GM21825 (cell line): ENCODE measurements around the gene BMF.
A peak's percentile ranks its signal among the peaks of the same experiment; 100 is the strongest.
"Not testable (repeated sequence)": the region's sequence is repeated elsewhere in the genome, so short reads cannot be mapped to it uniquely, and the experiment has no call there.

Experiments
- ATAC-seq: cut with Tn5 transposase; IDR thresholded peaks from one replicate; pipeline ENCODE4 v1.9.1; 2021; ENCODE audit warnings: mild to moderate bottlenecking, moderate library complexity; ENCODE audit not compliant: unreplicated experiment

Gene BMF

DNA sequence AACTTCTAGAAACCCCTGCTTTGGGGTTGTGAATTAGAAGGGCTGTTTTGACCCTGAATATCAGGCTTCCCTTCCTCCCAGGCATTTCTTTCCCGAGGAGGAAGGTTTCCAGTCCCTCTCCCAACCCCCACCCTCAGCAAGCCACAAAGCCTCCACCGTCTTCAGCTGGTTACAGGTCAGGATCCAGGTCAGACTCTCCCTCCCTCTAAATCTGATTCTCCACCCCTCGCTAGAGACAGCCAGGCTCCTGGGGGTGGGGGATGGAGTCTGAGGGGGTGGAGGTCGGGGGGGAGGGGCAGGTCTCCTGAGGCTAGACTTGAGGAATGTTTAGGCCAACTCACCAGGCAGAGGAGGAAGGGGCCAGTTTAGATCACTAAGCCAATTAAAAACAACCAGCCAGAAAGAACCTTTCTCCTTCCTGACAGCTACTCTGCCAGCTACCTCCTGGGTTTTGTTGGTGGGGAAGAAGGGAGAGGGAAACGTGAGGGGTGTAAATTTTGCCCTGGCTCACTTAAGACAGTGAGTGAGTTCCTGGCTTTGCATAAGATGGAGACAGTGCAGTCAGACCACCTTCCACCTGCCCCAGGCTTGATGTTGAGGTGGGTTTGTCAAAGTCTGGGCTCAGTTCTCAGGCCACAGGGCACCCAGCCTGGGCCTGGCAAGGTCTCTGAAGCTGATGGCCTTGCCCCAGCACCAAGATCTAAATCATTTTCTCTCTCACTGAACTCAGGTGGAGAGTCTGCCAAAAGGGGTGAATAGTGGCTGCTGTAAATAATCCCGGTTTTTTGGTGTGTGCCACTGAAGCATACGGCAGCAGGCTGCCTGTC lies 19.5 kb downstream of the BMF start:
- no peak for ATAC-seq

DNA sequence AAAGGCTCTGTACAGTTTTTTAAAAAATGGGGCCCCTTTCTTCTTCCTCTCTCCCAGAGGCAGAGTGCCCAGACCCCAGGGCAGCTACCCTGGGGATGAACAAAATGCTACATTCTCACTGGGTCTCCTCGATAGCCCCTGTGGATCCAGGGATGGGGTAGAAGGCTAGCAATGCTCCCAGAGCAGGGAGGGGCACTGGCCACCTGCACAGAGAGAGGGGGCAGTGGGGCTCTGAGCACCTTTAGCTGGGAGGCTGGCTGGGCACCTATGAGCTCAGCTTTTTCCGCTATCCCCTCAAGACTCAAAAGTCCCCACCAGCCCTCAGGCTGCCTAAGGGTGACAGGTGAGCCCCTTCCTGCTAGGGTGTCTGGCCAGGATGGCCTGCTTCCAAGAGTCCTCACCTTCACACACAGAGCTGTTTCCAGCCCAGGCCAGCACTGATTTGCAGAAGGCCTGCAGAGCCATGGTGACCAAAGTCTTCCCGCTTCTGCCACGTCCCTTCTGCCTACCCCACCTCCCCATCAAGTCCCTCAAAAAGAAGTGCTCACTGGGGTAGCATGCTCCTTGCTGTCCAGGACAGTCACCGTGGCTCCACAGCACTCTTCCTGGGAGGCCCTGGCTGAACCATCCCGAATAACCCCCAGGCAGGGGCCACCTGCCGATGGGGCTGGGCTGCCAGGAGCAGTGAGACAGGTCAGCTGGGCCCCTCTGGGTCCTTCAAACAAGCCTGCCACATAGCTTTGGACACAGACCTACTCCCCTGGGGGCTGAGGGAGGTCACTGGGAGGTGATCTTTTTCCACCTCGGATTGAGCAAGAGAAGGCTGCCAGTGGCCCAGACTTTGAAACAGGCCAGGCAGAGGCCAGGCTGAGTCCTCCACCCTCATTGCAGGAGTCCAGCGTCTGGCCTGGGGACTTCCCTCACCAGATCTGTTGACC lies 20.4 kb downstream of the BMF start:
- ATAC-seq = no peak

DNA sequence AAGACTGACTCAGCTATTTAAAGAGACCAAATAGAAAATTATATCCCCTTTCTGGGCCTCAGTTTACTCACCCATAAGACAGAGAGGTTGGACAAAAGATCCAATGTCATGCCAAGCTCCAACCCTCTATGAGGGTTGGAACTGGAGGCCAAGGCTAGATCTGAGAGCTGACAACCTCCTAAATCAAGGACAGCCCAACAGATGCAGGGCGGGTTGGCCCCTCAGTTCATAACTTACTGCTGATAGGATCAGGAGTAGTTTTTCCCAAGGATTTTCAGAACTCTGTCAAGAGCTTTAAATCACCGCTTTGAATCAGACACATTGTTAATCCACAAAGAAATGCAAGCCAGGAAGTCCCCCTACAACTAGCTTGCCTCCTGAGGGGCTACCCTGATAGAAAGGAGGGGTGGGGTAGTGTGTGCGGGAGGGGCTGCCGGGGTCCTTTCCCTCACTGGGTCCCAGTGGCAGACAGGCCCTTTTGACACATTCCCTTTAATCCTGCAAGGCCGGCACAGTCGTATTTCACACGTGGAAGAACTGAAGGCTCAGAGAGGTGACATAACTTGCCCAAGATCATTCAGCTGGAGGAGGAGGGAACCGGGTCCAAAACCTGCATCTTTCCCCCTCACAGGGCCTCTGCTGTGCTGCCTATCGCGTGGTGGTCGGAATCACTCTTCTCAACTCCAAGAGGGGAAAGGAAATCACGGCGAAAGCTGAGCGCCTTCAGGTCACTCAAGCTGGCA lies 21.4 kb downstream of the BMF start:
- no peak for ATAC-seq

DNA sequence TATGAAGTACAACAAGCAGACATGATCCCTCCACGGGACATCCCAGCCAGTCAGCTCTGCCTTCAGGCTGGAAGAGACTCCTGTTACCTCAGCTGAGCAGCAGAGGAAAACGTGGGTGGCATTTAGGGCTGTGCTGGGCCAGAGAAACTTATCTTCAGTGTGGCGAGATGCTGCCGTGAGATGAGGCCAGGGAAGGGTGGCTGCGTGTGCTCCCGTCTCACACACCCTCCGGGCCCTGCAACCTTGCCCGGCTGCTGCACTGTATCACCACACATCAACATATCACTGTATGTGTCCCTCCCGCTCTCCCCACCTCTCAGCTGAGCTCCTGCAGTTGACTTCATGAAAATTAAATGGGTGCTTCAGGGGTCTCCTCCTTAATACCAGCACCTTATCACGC lies 23.4 kb downstream of the BMF start:
- no peak for ATAC-seq

DNA sequence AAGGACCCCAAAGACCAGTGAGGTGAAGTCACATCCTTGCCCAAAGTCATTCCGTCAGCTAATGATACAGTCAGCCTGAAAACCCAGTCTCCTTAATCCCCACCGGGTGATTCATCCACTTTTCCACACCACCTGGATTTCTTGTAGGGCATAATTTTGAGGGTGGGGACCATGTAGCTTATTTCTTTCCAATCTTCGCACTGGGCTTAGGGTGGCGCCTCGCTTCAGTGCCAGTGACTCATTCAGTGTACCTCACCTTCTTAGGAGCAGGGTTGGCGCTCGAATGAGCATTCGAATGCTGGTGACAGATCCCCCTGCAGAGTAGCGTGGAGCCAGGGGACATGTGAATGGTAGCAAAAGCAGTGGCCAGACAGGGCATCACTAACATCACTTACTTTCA lies 24.0 kb downstream of the BMF start:
- no peak for ATAC-seq

DNA sequence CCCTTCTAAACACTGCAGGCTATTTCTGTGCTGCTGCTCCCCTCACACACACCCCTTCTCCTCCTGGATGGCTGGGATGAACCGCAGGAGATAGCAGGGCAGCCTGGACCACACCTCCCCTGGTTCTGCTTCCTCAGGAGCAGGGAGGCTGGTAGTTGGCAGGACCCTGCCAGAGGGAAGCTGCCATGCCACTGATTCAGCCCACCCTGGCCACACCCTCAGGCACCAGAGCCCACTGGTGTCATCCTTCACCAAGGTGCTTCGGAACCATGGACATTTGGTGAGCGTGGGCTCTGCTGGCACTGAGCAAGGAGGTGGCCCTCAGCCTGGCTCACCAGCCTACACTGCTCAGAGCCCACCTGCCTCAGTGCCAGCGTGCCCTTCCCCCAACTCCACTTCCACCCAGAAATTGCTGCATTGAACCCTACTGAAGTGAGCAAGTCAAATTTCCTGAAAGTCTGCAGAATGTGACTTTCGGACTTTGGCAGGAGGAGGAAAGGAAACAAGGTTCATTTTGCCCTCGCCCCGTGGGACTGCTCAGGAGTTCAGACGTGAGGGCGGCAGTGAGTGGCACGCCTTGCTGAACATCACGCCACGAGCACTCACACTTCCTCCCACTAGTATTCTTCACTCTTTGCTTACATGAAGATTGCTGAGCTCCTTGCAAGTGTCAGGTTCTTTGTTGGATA lies 26.3 kb downstream of the BMF start:
- ATAC-seq = no peak

DNA sequence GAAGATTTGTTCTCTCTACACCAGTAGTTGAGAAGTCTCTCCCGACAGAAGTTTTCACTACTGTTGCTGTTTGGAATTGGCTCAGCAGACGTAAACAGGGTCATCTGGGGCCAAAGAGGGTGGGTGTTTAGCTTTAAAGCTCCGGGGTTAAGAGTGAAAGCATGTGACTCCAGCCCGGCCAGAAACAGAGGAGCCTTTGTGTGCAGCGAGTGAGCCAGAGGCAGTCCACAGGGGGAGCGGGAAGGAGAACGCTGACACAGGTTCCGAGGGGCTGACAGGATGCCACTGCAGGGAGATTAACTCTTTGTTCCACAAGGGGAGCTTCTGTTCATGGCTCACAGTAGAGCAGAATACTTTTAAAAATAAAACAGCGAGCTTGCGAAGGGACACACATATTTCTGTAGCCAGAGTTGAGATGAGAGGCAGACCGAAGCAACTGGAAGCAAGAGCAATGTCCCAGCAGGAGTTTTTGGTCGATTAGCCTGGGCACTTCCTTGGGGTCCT lies 26.9 kb downstream of the BMF start:
- ATAC-seq = no peak

DNA sequence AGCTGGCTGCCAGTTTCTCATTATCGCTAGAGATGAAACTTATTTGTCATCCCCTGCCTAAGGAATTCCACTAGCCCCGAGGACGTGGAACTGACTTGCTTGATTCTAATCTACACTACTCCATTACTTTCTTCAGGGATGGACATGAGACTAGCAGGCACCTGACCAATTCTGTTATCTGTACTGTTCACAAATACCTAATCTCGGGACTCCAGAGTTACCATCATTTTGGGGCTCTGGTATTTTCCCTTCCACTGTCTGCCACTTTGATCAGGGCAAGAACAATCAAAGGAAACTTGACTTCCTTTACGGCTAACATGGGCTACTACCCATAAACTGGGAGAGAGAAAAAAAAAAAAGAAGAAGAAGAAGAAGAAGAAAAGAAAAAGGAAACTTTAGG lies 27.8 kb downstream of the BMF start:
- no peak for ATAC-seq

DNA sequence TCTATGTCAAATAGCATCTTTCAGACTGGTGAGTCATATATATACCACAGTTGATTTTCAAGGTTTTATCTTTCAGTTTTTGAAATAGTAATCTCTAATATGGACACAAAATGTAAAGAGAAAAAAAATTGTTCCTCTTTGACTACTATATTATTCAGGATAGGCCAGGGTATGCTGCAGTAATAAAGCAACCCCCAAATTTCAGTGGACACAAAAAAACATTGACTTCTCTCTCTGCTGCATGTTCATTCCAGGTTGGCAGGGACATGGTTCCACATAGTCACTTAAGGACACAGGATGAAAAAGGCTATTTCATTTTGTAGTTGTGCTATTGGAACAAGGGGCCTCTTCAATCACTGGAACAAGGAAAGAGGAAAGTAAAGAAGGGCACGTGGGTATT lies 28.6 kb downstream of the BMF start:
- no peak for ATAC-seq

DNA sequence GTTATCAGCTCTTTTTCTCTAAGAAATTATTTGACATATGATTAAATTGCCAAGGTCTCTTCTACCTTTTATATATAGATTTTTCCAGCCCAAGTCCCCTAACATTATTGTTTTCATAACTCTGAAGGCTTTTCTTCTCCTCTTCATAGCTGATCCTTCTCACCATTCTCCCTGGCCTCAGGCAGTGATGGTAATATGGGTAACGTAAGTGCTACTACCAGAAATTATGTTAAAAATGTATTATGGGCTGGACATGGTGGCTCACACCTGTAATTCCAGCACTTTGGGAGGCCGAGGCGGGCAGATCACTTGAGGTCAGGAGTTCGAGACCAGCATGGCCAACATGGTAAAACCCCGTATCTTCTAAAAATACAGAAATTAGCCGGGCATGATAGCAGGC lies 29.2 kb downstream of the BMF start:
- ATAC-seq = no peak

DNA sequence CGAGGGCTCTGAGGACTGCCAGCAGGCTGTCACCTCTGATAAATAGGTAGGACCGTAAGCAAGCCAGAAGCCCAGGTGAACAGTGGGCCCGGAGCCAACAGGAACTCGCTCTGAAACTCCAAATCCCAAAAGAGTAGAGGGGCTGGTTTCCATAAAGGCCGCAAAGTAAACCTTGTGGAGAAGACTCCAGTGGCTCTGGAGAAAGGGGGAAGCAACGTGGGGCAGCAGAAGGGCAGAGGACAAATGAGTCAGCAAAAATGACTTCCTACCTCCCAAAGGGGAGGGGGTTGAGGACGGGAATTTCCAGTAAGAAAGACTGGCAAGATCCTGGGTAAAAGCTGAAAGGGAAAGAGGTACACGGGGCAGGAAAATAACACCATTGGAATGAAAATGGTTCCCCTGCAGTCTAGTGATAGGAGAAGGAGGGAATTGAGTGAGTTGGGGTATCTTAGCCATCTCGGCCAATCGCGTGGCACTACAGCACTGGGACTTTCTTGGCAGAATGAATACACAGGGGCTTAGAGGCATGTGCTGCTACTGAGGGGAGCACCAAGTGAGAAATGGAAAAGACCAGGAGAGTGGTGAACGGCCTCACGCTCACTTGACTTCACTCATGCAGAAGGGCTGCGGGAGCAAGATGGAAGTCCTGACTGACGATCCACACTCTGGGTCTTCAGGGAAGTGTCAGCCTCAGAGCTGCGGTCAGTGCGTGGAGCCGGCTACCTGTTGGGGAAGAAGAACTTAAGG lies 33.2 kb downstream of the BMF start:
- no peak for ATAC-seq

DNA sequence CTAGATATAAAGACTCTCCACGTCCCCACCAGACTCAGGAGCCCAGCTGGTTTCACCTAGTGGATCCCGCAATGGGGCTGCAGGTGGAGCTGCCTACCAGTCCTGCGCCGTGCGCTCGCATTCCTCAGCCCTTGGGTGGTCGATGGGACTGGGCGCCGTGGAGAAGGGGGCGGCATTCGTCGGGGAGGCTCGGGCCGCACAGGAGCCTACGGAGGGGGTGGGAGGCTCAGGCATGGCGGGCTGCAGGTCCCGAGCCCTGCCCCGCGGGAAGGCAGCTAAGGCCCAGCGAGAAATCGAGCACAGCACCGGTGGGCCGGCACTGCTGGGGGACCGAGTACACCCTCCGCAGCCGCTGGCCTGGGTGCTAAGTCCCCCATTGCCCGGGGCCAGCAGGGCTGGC lies 34.0 kb downstream of the BMF start:
- ATAC-seq = not testable (repeated sequence)

DNA sequence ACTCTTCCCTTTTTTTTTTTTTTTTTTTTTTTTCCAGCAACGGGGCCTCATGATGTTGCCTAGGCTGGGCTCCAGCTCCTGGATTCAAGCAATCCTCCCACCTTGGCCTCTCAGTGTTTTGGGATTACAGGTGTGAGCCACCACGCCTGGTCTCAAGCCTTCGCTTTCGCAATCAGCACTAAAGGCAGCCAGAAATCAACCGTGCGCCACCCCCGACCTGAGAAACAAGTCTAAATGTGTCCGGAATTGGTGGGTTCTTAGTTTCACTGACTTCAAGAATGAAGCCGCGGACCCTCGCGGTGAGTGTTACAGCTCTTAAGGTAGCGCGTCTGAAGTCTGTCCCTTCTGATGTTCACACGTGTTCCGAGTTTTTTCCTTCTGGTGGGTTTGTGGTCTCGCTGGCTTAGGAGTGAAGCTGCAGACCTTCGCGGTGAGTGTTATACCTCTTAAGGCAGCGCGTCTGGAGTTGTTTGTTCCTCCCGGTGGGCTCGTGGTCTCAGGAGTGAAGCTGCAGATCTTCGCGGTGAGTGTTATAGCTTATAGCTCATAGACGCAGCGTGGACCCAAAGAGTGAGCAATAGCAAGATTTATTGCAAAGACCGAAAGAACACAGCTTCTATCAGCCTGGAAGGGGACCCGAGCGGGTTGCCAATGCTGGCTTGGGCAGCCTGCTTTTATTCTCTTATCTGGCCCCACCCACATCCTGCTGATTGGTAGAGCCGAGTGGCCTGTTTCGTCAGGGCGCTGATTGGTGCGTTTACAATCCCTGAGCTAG lies 34.8 kb downstream of the BMF start:
- ATAC-seq = not testable (repeated sequence)

DNA sequence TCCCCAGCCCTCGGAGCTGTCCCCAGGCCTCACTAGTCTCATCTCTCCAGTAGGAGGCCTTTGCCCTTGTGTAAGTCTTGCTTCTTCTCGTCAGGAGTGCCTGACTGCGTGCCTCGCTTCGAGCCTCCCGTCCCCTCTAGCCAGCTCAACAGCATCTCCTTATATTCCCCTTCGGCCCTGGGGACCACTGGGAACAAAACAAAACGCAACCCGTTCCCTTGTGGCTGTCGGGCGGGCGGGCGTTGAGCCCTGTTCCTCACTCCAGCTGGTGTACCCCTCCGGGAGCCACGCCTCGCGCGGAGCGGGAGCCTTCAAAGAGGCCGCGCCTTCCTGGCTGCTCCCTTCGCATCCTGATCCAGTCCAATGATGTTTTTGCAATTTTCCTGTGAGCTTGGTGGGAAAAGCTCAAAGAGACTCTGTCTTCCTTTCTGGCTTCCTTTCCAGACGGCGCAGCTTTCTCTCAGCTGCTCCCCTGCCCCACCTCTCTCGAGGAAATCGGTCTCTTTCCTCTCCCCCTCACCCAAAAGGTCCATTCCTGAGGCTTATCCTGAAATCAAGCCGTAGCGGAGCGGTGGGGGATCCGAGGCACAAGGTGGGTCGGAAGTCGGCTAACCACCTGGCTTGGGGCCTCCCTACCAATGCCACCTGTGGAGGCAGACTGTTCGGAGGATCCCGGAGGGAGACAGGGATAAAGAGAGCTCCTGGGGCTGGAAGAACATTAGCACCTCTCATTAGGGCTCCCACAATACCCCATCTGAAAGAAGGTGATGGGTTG lies 36.3 kb downstream of the BMF start:
- ATAC-seq = no peak

DNA sequence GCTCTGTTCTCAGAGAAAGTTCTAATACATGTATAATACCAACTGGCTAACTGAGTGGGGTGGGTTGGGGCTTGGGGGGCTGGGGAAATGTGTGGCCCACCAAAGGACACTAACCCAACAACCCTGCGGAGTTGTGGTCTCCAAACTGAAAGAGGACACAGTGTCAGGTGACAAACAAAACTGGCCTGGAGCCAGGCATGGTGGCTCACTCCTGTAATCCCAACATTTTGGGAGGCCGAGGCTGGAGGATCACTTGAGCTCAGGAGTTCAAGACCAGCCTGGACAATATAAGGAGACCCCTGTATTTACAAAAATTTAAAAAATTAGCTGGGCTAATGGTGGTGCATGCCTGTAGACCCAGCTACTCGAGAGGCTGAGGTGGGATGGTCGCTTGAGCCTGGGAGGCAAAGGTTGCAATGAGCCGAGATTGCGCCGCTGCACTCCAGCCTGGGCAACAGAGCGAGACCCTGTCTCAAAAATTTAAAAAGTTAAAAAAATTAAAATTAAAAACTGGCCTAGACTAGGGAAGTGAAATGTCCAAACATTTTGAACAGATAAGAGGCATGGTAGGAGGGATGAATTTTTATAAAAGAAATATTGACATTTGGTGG lies 38.0 kb downstream of the BMF start:
- no peak for ATAC-seq

DNA sequence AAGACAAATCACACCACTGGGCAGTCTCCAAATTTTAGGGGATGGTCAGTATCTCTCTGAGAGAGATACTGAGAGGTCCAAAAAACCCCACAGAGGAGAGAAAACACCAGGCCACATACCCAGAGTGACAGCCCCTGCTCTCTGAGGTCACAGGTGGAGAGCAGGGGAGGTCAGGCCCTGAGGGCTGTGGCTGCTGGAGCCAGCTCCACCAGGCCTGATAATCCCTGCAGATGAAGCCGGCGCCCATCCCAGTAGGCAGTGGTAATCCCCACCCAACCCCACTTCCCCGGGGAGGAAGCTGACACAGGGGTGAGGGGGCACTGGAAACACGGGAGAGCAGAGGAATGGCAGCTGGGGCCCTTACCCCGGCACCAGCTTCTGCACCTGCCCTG lies 38.5 kb downstream of the BMF start:
- peak; percentile 23 for ATAC-seq

DNA sequence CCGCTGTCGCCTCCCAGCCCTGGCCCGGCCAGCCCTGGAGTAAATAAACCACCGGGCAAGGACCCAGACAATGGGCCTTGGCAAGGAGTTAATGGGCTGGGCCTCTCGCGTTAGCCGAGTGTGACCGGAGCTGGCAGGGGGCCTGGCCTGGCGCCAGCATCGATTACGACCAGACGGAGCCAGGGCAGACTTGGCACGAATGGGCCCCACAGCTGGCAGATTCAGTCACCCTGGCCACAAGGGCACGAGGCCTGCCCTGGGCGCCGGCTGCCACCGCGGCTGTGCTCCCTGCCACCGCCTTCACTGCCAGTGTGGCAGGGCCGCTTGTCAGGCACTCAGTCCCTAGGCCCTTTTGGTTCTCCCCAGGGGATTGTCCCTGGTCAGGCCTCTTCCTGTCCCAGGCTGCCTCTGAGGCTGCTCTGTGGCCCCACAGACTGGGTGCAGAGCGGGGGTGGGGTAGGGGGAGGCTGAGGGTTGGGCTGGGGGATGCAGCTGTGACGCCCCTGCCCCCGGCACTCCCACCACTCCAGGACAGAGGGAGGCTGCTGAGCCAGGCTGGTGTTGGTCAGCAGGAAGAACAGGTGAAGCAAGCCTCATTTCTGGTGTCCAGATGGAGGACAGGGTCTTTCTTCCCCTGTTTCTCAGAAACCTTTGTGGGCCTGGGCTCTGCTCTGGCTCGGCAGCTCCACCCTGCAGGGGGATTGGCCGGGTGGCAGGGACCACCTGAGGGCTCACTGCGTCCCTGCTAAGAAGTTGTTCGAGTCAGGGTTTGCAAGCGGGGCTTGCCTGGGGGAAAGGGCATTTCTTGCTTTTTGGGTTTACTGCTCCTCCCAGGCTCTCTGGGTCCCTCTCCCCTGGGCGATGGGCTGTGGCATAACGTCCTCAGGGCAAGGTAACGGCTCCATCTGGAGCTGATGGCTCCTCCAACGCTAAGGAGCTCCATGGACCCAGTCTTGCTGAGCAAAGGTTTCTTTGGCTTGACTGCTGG lies 39.2 kb downstream of the BMF start:
- ATAC-seq = peak; percentile 73
